CD4-positive, CD25-positive, alpha-beta regulatory T cell (primary cell): ENCODE measurements around the gene RGS19. TPM values are rescaled to one million over a fixed set of nuclear protein-coding genes. Genes with fewer than 3 reads are reported as not detected.

Source experiments
- ATAC-seq, 2 donors: fragments of 150-1000 bp; cut with Tn5 transposase; one replicate each; pipeline ENCODE4 v1.10.0; 2021; ENCODE audit warnings: low read depth in 2 of 2, moderate number of reproducible peaks in 2 of 2, moderate library complexity in 1 of 2
- DNase-seq, 3 donors: peaks; one replicate each; pipeline versions ENCODE4 v3.0.0 to v3.0.0-alpha.2; 2012 to 2022; ENCODE audit warnings: mixed read lengths in 1 of 3
- H3K27ac ChIP-seq: one replicate; pipeline ENCODE4 v1.7.0; 2013; ENCODE audit warnings: mild to moderate bottlenecking, low read length; ENCODE audit not compliant: insufficient read depth, poor library complexity, severe bottlenecking
- H3K27me3 ChIP-seq: one replicate; pipeline ENCODE4 v1.7.0; 2013; ENCODE audit warnings: low read length; ENCODE audit not compliant: control insufficient read depth, insufficient read depth
- H3K36me3 ChIP-seq: one replicate; pipeline ENCODE4 v1.7.0; 2013; ENCODE audit warnings: mild to moderate bottlenecking, low read length, moderate library complexity; ENCODE audit not compliant: control insufficient read depth, insufficient read depth
- H3K4me1 ChIP-seq: 2 replicates; pipeline ENCODE4 v1.7.0; 2013; ENCODE audit warnings: mild to moderate bottlenecking, low read length; ENCODE audit not compliant: insufficient read depth, control insufficient read depth, poor library complexity, severe bottlenecking
- H3K4me3 ChIP-seq: one replicate; pipeline ENCODE4 v1.7.0; 2013; ENCODE audit warnings: low read depth, mild to moderate bottlenecking, low read length, moderate library complexity
- H3K9me3 ChIP-seq, 2 experiments: 1 replicate in 1 of 2; 2 replicates in 1 of 2; pipeline ENCODE4 v1.7.0; 2013; ENCODE audit warnings: low read length in 2 of 2, mild to moderate bottlenecking in 1 of 2, moderate library complexity in 1 of 2; ENCODE audit not compliant: control insufficient read depth in 2 of 2
- H3K27ac Mint-ChIP-seq, 3 donors: one replicate each; pipeline ENCODE4 v1.8.0; 2020 to 2022; ENCODE audit warnings: mild to moderate bottlenecking in 3 of 3, mixed read lengths in 3 of 3, moderate library complexity in 2 of 3
- H3K27me3 Mint-ChIP-seq: one replicate; pipeline ENCODE4 v1.8.0; 2022; ENCODE audit warnings: mild to moderate bottlenecking, mixed read lengths
- H3K36me3 Mint-ChIP-seq: one replicate; pipeline ENCODE4 v1.8.0; 2020; ENCODE audit warnings: mixed read lengths
- H3K4me1 Mint-ChIP-seq, 4 donors: one replicate each; pipeline ENCODE4 v1.8.0; 2020 to 2022; ENCODE audit warnings: mixed read lengths in 4 of 4, mild to moderate bottlenecking in 1 of 4
- H3K4me3 Mint-ChIP-seq, 4 donors: one replicate each; pipeline ENCODE4 v1.8.0; 2020 to 2022; ENCODE audit warnings: mild to moderate bottlenecking in 4 of 4, mixed read lengths in 4 of 4, moderate library complexity in 3 of 4
- H3K9me3 Mint-ChIP-seq, 7 donors: one replicate each; pipeline ENCODE4 v1.8.0; 2020 to 2022; ENCODE audit warnings: mixed read lengths in 7 of 7, mild to moderate bottlenecking in 3 of 7, moderate library complexity in 2 of 7
- polyA plus RNA-seq, 4 donors: library from polyadenylated mRNA; unstranded; fragments of 300-500 nt; fragmentation: Illumina TruSeq; gene quantifications; one replicate each; pipeline ENCODE4 v1.2.3, GENCODE V29; 2021
- total RNA-seq: library from RNA; stranded (reverse); gene quantifications from one replicate; pipeline ENCODE4 v1.2.3, GENCODE V29; 2022

Gene RGS19
- total and polyA plus RNA-seq, 5 donors from 2014 or later = 50.7 to 105 (median 85.2) TPM

- no peaks in the 10 kb centered on the region for H3K36me3 ChIP-seq
- ATAC-seq (no peak), DNase-seq (no peak)
- no peaks in the 10 kb centered on the region for H3K9me3 ChIP-seq
- H3K36me3 Mint-ChIP-seq = no peaks in the 10 kb centered on the region
- no peak overlapping the region for H3K4me3 ChIP-seq
- peaks cover 27% of the 10 kb centered on the region for H3K27me3 Mint-ChIP-seq
- peak overlapping the region; percentile 64 to 94 (median 84) for H3K4me3 Mint-ChIP-seq
- H3K27ac Mint-ChIP-seq = no peak overlapping the region
- H3K4me1 ChIP-seq = peaks cover 57% of the 10 kb centered on the region
- H3K4me1 Mint-ChIP-seq = peaks cover 0 to 44% (median 12%) of the 10 kb centered on the region in 4 donors
- peaks cover 0 to under 1% (median 0%) of the 10 kb centered on the region in 7 donors for H3K9me3 Mint-ChIP-seq
- no peak overlapping the region for H3K27ac ChIP-seq
- peaks cover 4% of the 10 kb centered on the region for H3K27me3 ChIP-seq
Measured at GRCh38 chr20:64081624-64081964, 2.3 kb upstream of the RGS19 start.

- Mint-ChIP-seq H3K9me3 (no peaks in the 10 kb centered on the region), H3K4me1 (peaks cover 0 to 50% (median 12%) of the 10 kb centered on the region in 4 donors), H3K4me3 (peak overlapping the region; percentile 83 to 94 (median 88)), H3K27ac (peak overlapping the region in 2 of 3 donors; percentile 75 to 90), H3K27me3 (peaks cover 27% of the 10 kb centered on the region), H3K36me3 (no peaks in the 10 kb centered on the region)
- Histone ChIP-seq H3K27me3 (peaks cover 4% of the 10 kb centered on the region), H3K4me1 (peaks cover 62% of the 10 kb centered on the region), H3K9me3 (no peaks in the 10 kb centered on the region), H3K4me3 (no peak overlapping the region), H3K27ac (peak overlapping the region; percentile 68), H3K36me3 (peaks cover 2% of the 10 kb centered on the region)
- no peak for DNase-seq
- ATAC-seq = no peak
Measured at GRCh38 chr20:64080813-64081623, 1.7 kb upstream of the RGS19 start.

GRCh38 chr20:64080013-64080812, 895 bp upstream of the RGS19 start, which contains the start of gene OPRL1:
Gene OPRL1 (plus strand): TSS chr20:64080082. CDS start chr20:64092721, 12,639 bp downstream.
- ATAC-seq = peak; percentile 23 to 32
- Histone ChIP-seq H3K4me3 (peak within 1 kb of the TSS; percentile 78), H3K27ac (peak within 1 kb of the TSS; percentile 68), H3K36me3 (peaks cover 3% of the 10 kb centered on the region), H3K9me3 (no peaks in the 10 kb centered on the region), H3K4me1 (peaks cover 62% of the 10 kb centered on the region), H3K27me3 (peaks cover 1% of the 10 kb centered on the region)
- H3K27me3 Mint-ChIP-seq = peaks cover 23% of the 10 kb centered on the region
- DNase-seq = peak in 1 of 3 donors; percentile 57
- H3K36me3 Mint-ChIP-seq = no peaks in the 10 kb centered on the region
- H3K27ac Mint-ChIP-seq = peak within 1 kb of the TSS; percentile 75 to 98 (median 90)
- no peaks in the 10 kb centered on the region for H3K9me3 Mint-ChIP-seq
- H3K4me1 Mint-ChIP-seq = peaks cover 0 to 53% (median 12%) of the 10 kb centered on the region in 4 donors
- peak within 1 kb of the TSS; percentile 92 to 98 (median 96) for H3K4me3 Mint-ChIP-seq

- peak overlapping the region; percentile 68 for H3K27ac ChIP-seq
- H3K4me3 ChIP-seq = peak overlapping the region; percentile 78
- H3K4me3 Mint-ChIP-seq = peak overlapping the region; percentile 92 to 98 (median 96)
- no peaks in the 10 kb centered on the region for H3K36me3 Mint-ChIP-seq
- H3K27ac Mint-ChIP-seq = peak overlapping the region in 2 of 3 donors; percentile 82 to 98
- H3K4me1 ChIP-seq = peaks cover 55% of the 10 kb centered on the region
- H3K27me3 ChIP-seq = no peaks in the 10 kb centered on the region
- H3K4me1 Mint-ChIP-seq = peaks cover 0 to 50% (median 11%) of the 10 kb centered on the region in 4 donors
- H3K9me3 ChIP-seq = no peaks in the 10 kb centered on the region
- peaks cover 12% of the 10 kb centered on the region for H3K27me3 Mint-ChIP-seq
- H3K9me3 Mint-ChIP-seq = no peaks in the 10 kb centered on the region
- H3K36me3 ChIP-seq = peaks cover 13% of the 10 kb centered on the region
- DNase-seq (no peak), ATAC-seq (no peak)
Measured at GRCh38 chr20:64078934-64079272, 415 bp downstream of the RGS19 start.

- Mint-ChIP-seq H3K4me3 (peak overlapping the region; percentile 92 to 98 (median 96)), H3K4me1 (peaks cover 0 to 47% (median 11%) of the 10 kb centered on the region in 4 donors), H3K27me3 (peaks cover 12% of the 10 kb centered on the region), H3K9me3 (no peaks in the 10 kb centered on the region), H3K36me3 (peaks cover 3% of the 10 kb centered on the region), H3K27ac (peak overlapping the region; percentile 56 to 91 (median 78))
- H3K36me3 ChIP-seq = peaks cover 18% of the 10 kb centered on the region
- H3K9me3 ChIP-seq = no peaks in the 10 kb centered on the region
- H3K4me3 ChIP-seq = peak overlapping the region; percentile 78
- peak overlapping the region; percentile 68 for H3K27ac ChIP-seq
- H3K27me3 ChIP-seq = no peaks in the 10 kb centered on the region
- DNase-seq (peak; percentile 52 to 95 (median 76)), ATAC-seq (peak; percentile 77 to 80)
- H3K4me1 ChIP-seq = peaks cover 47% of the 10 kb centered on the region
Measured at GRCh38 chr20:64077876-64078551, 1.3 kb downstream of the RGS19 start.

GRCh38 chr20:64077541-64077875, 1.8 kb downstream of the RGS19 start:
- Mint-ChIP-seq H3K4me3 (peak overlapping the region; percentile 92 to 98 (median 96)), H3K4me1 (peaks cover 0 to 43% (median 11%) of the 10 kb centered on the region in 4 donors), H3K9me3 (no peaks in the 10 kb centered on the region), H3K36me3 (peaks cover 3% of the 10 kb centered on the region), H3K27me3 (peaks cover 11% of the 10 kb centered on the region), H3K27ac (peak overlapping the region; percentile 56 to 91 (median 78))
- Histone ChIP-seq H3K36me3 (peaks cover 20% of the 10 kb centered on the region), H3K4me1 (peaks cover 42% of the 10 kb centered on the region), H3K27ac (peak overlapping the region; percentile 68), H3K4me3 (peak overlapping the region; percentile 78), H3K27me3 (no peaks in the 10 kb centered on the region), H3K9me3 (no peaks in the 10 kb centered on the region)
- ATAC-seq = peak in 1 of 2 donors; percentile 1
- no peak for DNase-seq

GRCh38 chr20:64077094-64077493, 2.2 kb downstream of the RGS19 start:
- H3K9me3 ChIP-seq = no peaks in the 10 kb centered on the region
- peaks cover 7% of the 10 kb centered on the region for H3K27me3 Mint-ChIP-seq
- peak in 1 of 3 donors; percentile 76 for DNase-seq
- H3K36me3 ChIP-seq = peaks cover 20% of the 10 kb centered on the region
- peaks cover 3% of the 10 kb centered on the region for H3K36me3 Mint-ChIP-seq
- H3K27ac Mint-ChIP-seq = peak overlapping the region; percentile 77 to 91 (median 78)
- no peaks in the 10 kb centered on the region for H3K27me3 ChIP-seq
- peaks cover 0 to 41% (median 11%) of the 10 kb centered on the region in 4 donors for H3K4me1 Mint-ChIP-seq
- H3K27ac ChIP-seq = peak overlapping the region; percentile 68
- H3K4me3 ChIP-seq = peak overlapping the region; percentile 78
- H3K4me1 ChIP-seq = peaks cover 38% of the 10 kb centered on the region
- peak in 1 of 2 donors; percentile 3 for ATAC-seq
- no peaks in the 10 kb centered on the region for H3K9me3 Mint-ChIP-seq
- H3K4me3 Mint-ChIP-seq = peak overlapping the region; percentile 92 to 98 (median 96)
